ENCODE data around the gene PCED1A.

Gene PCED1A

GRCh38 chr20:2817341-2817726, 23.1 kb downstream of the PCED1A start:
- no peaks in the 10 kb centered on the region for H3K36me3 ChIP-seq
- no peak overlapping the region for H3K27ac ChIP-seq
- no peak for TF ChIP-seq CTCF (IDR thresholded peaks at IDR 0.05)
- H3K9me3 ChIP-seq = no peaks in the 10 kb centered on the region
- H3K27me3 ChIP-seq = peaks cover 50% of the 10 kb centered on the region
- no peak overlapping the region for H3K4me3 ChIP-seq (ENCODE audit: low read depth in 1 of 2, low read length in 1 of 2)
- no peaks in the 10 kb centered on the region for H3K4me1 ChIP-seq (ENCODE audit: control insufficient read depth in 1 of 2, insufficient read depth in 1 of 2, low read depth in 1 of 2, low read length in 1 of 2)

GRCh38 chr20:2816583-2817340, 23.7 kb downstream of the PCED1A start:
- Histone ChIP-seq H3K27ac (no peak overlapping the region), H3K4me1 (ENCODE audit: control insufficient read depth in 1 of 2, insufficient read depth in 1 of 2, low read depth in 1 of 2, low read length in 1 of 2) (no peaks in the 10 kb centered on the region), H3K36me3 (no peaks in the 10 kb centered on the region), H3K4me3 (ENCODE audit: low read depth in 1 of 2, low read length in 1 of 2) (no peak overlapping the region), H3K9me3 (no peaks in the 10 kb centered on the region), H3K27me3 (peaks cover 50% of the 10 kb centered on the region)
- no peak for TF ChIP-seq CTCF (IDR thresholded peaks at IDR 0.05)

GRCh38 chr20:2816030-2816582, 24.3 kb downstream of the PCED1A start, which contains the start of gene TMEM239:
TSS of gene TMEM239 (plus strand) at chr20:2816364. CDS start at chr20:2816555, 191 bp downstream.
- Histone ChIP-seq H3K27me3 (peaks cover 47% of the 10 kb centered on the region), H3K9me3 (no peaks in the 10 kb centered on the region), H3K4me3 (ENCODE audit: low read depth in 1 of 2, low read length in 1 of 2) (no peak within 1 kb of the TSS), H3K36me3 (no peaks in the 10 kb centered on the region), H3K4me1 (ENCODE audit: control insufficient read depth in 1 of 2, insufficient read depth in 1 of 2, low read depth in 1 of 2, low read length in 1 of 2) (no peaks in the 10 kb centered on the region), H3K27ac (no peak within 1 kb of the TSS)
- TF ChIP-seq CTCF (IDR thresholded peaks at IDR 0.05) = no peak

GRCh38 chr20:2815242-2815900, 25.1 kb downstream of the PCED1A start:
- H3K9me3 ChIP-seq = no peaks in the 10 kb centered on the region
- H3K27me3 ChIP-seq = peaks cover 40% of the 10 kb centered on the region
- TF ChIP-seq CTCF (IDR thresholded peaks at IDR 0.05) = no peak
- H3K4me1 ChIP-seq (ENCODE audit: control insufficient read depth in 1 of 2, insufficient read depth in 1 of 2, low read depth in 1 of 2, low read length in 1 of 2) = no peaks in the 10 kb centered on the region
- no peak overlapping the region for H3K27ac ChIP-seq
- no peaks in the 10 kb centered on the region for H3K36me3 ChIP-seq
- H3K4me3 ChIP-seq (ENCODE audit: low read depth in 1 of 2, low read length in 1 of 2) = no peak overlapping the region

- H3K4me3 ChIP-seq (ENCODE audit: low read depth in 1 of 2, low read length in 1 of 2) = no peak within 1 kb of the TSS
- H3K27ac ChIP-seq = no peak within 1 kb of the TSS
- H3K4me1 ChIP-seq (ENCODE audit: control insufficient read depth in 1 of 2, insufficient read depth in 1 of 2, low read depth in 1 of 2, low read length in 1 of 2) = no peaks in the 10 kb centered on the region
- no peak for TF ChIP-seq CTCF (IDR thresholded peaks at IDR 0.05)
- no peaks in the 10 kb centered on the region for H3K9me3 ChIP-seq
- H3K27me3 ChIP-seq = peaks cover 34% of the 10 kb centered on the region
- H3K36me3 ChIP-seq = no peaks in the 10 kb centered on the region
These were observed 25.8 kb downstream of the PCED1A start, which contains the start of gene C20orf141 for GRCh38 chr20:2814587-2815051. TSS of gene C20orf141 (plus strand) at chr20:2814987. CDS start at chr20:2815185, 198 bp downstream.
